OCI-LY3 (cell line): ENCODE results near the gene FILIP1L.

Experiments
- H2AFZ ChIP-seq: fragments of 200-600, 300-600 bp; shearing (Covaris generic); 2 replicates; pipeline ENCODE4 v1.6.0; 2014; ENCODE audit warnings: antibody characterized with exemption, low read depth, low read length
- H3K27ac ChIP-seq: fragments of 200-600, 300-600 bp; sonication (generic); 2 replicates; pipeline ENCODE4 v1.5.1; 2014; ENCODE audit warnings: mild to moderate bottlenecking, low read length, moderate library complexity, mixed read lengths
- H3K27me3 ChIP-seq: fragments of 200-600, 300-600 bp; sonication (generic); 2 replicates; pipeline ENCODE4 v1.6.1; 2014; ENCODE audit warnings: low read depth, low read length, mixed read lengths
- H3K36me3 ChIP-seq: fragments of 200-600, 300-600 bp; sonication (generic); replicated peaks from 2 replicates; pipeline ENCODE3; 2014; ENCODE audit warnings: low read depth, low read length, mixed read lengths
- H3K4me1 ChIP-seq: fragments of 300-600, 200-600 bp; sonication (generic); 2 replicates; pipeline ENCODE4 v1.6.1; 2014; ENCODE audit warnings: low read length, mixed read lengths
- H3K4me2 ChIP-seq: fragments of 200-600, 300-600 bp; sonication (generic); 2 replicates; pipeline ENCODE4 v1.6.1; 2014; ENCODE audit warnings: low read length, mixed read lengths
- H3K4me3 ChIP-seq: fragments of 300-600, 200-600 bp; sonication (generic); 2 replicates; pipeline ENCODE4 v1.5.1; 2014; ENCODE audit warnings: antibody characterized with exemption, mild to moderate bottlenecking, low read length, moderate library complexity
- H3K79me2 ChIP-seq: fragments of 300-600, 200-600 bp; shearing (Covaris generic); 2 replicates; pipeline ENCODE4 v1.6.1; 2014; ENCODE audit warnings: mild to moderate bottlenecking, low read length, mixed read lengths
- H3K9ac ChIP-seq: fragments of 300-600, 200-600 bp; shearing (Covaris generic); 2 replicates; pipeline ENCODE4 v1.6.0; 2014; ENCODE audit warnings: mild to moderate bottlenecking, low read length, moderate library complexity
- H3K9me3 ChIP-seq: fragments of 200-600, 300-600 bp; shearing (Covaris generic); 2 replicates; pipeline ENCODE4 v1.6.1; 2014; ENCODE audit warnings: low read length, mixed read lengths; ENCODE audit not compliant: insufficient read depth
- H4K20me1 ChIP-seq: fragments of 200-600, 300-600 bp; sonication (generic); 2 replicates; pipeline ENCODE4 v1.6.1; 2016; ENCODE audit warnings: low read length, mixed read lengths; ENCODE audit not compliant: insufficient read depth
- EZH2phosphoT487 ChIP-seq: fragments of 200-600 bp; shearing (Covaris generic); IDR thresholded peaks from 2 replicates; pipeline ENCODE4 v1.6.1; 2018; ENCODE audit warnings: antibody characterized with exemption, mixed run types, low read depth
- TF ChIP-seq, protein P1 (sequence below): fragments of 200-600, 300-600 bp; sonication (generic); IDR thresholded peaks from 2 replicates; pipeline ENCODE4 v1.5.1; 2014; ENCODE audit warnings: antibody characterized with exemption, low read length, low read depth

FILIP1L gene

DNA sequence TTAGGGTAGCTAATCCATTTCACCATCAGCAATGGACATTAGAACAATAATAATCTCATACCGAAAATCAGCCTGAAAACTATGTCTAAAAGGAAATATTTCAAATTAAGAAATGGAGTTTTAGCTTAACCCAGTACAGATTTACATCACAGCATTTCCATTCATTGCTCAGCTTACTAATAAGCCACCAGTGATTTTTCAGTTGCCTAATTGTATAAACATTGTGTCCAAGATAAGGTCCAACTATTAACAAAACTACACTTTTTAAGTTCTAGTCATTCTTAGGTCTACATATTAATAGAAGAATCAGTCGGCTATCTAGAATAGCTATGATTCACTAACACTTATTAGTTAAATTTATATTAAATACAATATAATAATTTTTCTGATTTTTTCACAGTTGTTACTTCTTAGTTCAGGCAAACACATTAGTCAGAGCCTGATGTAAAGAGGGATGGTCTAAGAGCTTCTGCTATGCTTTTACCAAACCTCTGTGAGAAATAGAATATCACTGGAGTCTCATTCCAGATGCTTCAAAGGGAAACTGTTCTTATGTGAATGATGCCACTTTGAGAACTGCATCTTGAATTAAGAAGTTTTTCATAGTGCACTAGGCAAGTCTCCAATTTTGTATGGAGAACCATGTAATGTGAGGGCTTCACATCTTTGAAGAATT lies 222.6 kb downstream of the FILIP1L start:
- H2AFZ ChIP-seq: no peak overlapping the region
- no peaks in the 10 kb centered on the region for H4K20me1 ChIP-seq
- H3K4me1 ChIP-seq: peaks cover 8% of the 10 kb centered on the region; the same call in 1 of the 2 replicates
- H3K4me2 ChIP-seq: no peak overlapping the region
- no peak for TF ChIP-seq EZH2phosphoT487
- TF ChIP-seq, protein P1, sequence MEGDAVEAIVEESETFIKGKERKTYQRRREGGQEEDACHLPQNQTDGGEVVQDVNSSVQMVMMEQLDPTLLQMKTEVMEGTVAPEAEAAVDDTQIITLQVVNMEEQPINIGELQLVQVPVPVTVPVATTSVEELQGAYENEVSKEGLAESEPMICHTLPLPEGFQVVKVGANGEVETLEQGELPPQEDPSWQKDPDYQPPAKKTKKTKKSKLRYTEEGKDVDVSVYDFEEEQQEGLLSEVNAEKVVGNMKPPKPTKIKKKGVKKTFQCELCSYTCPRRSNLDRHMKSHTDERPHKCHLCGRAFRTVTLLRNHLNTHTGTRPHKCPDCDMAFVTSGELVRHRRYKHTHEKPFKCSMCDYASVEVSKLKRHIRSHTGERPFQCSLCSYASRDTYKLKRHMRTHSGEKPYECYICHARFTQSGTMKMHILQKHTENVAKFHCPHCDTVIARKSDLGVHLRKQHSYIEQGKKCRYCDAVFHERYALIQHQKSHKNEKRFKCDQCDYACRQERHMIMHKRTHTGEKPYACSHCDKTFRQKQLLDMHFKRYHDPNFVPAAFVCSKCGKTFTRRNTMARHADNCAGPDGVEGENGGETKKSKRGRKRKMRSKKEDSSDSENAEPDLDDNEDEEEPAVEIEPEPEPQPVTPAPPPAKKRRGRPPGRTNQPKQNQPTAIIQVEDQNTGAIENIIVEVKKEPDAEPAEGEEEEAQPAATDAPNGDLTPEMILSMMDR: no peak
- no peaks in the 10 kb centered on the region for H3K27me3 ChIP-seq
- no peak overlapping the region for H3K4me3 ChIP-seq
- H3K27ac ChIP-seq: no peak overlapping the region
- peaks cover 5% of the 10 kb centered on the region; the same call in 1 of the 2 replicates for H3K79me2 ChIP-seq
- no peaks in the 10 kb centered on the region for H3K9me3 ChIP-seq
- H3K36me3 ChIP-seq: no peaks in the 10 kb centered on the region
- no peak overlapping the region for H3K9ac ChIP-seq

DNA sequence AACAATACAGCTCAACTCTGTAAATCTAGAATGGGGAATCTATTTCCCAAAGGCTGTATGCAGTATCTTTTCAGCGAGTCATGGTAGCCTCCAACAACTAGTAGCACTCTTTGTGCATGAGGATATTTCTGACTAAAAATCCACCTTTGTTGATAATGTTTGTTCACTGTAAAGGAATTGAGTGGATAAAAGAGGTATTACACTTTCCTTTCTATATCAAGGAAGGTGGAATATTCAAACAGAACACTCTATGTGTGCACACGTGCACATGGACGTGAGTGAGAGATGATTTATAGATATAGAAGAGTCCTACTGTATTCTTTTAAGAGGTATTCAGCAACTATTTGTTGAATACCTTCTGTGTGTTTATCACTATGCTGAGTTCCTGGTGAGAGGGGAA lies 228.4 kb downstream of the FILIP1L start:
- Histone ChIP-seq H3K27ac (no peak overlapping the region), H3K4me2 (no peak overlapping the region), H3K27me3 (no peaks in the 10 kb centered on the region), H4K20me1 (no peaks in the 10 kb centered on the region; the same call in 1 of the 2 replicates), H3K4me1 (peaks cover 5% of the 10 kb centered on the region), H3K9me3 (no peaks in the 10 kb centered on the region), H3K9ac (no peak overlapping the region), H2AFZ (no peak overlapping the region), H3K4me3 (no peak overlapping the region), H3K36me3 (no peaks in the 10 kb centered on the region), H3K79me2 (0 out of 2 replicates have a peak, but pooled peaks cover 2% of the 10 kb centered on the region)
- TF ChIP-seq EZH2phosphoT487: no peak
- TF ChIP-seq, protein P1: no peak

DNA sequence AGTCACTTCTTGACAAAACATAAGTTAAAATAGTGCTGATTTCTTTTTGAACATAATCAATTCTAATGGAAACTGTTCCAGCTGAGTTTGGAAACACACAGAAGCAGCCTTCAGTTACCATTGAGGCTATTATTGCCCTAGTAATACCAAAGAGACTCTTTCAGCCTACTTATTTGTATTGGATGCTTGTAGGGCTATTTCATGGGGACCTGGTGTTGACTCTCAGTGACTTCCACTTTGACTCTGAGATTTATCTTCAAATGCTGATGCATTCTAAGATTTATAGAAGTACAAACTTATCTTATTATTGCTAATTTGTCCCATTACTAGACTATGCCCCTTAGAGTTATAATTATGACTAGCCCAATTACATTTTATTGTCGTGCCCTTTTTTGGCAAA lies 229.2 kb downstream of the FILIP1L start:
- Histone ChIP-seq H3K4me1 (peaks cover 5% of the 10 kb centered on the region), H3K4me3 (no peak overlapping the region), H4K20me1 (no peaks in the 10 kb centered on the region; the same call in 1 of the 2 replicates), H3K27me3 (no peaks in the 10 kb centered on the region), H3K4me2 (no peak overlapping the region), H3K27ac (no peak overlapping the region), H3K9ac (no peak overlapping the region), H3K36me3 (no peaks in the 10 kb centered on the region), H2AFZ (no peak overlapping the region), H3K9me3 (no peaks in the 10 kb centered on the region), H3K79me2 (0 out of 2 replicates have a peak, but pooled peaks cover 2% of the 10 kb centered on the region)
- TF ChIP-seq EZH2phosphoT487: no peak

DNA sequence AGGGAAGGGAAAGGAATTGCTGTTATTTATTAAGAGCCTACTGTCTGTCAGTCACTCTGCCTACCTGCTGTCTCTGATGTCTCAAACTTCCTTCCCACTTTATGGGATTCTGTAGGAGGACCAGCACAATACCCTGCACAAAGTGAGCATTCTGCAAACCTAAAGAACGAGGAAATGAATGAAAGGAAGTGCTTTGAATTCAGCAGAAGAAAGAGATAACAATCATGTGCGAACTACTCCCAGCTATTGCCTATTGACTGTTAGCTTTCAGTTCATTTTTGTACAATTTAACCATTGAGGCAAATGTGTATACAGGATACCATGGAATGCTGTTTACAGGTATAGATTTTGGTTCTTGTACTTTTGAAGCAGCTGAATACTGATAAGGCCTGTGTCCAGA lies 229.8 kb downstream of the FILIP1L start:
- Histone ChIP-seq H3K9me3 (no peaks in the 10 kb centered on the region), H4K20me1 (no peaks in the 10 kb centered on the region; the same call in 1 of the 2 replicates), H3K36me3 (no peaks in the 10 kb centered on the region), H3K9ac (no peak overlapping the region), H2AFZ (no peak overlapping the region), H3K79me2 (0 out of 2 replicates have a peak, but pooled peaks cover 2% of the 10 kb centered on the region), H3K4me1 (peaks cover 5% of the 10 kb centered on the region), H3K27ac (no peak overlapping the region), H3K4me3 (no peak overlapping the region), H3K4me2 (no peak overlapping the region), H3K27me3 (no peaks in the 10 kb centered on the region)
- no peak for TF ChIP-seq EZH2phosphoT487
- TF ChIP-seq, protein P1: no peak
